ENCODE results near the gene MSL1.

The MSL1 gene

DNA sequence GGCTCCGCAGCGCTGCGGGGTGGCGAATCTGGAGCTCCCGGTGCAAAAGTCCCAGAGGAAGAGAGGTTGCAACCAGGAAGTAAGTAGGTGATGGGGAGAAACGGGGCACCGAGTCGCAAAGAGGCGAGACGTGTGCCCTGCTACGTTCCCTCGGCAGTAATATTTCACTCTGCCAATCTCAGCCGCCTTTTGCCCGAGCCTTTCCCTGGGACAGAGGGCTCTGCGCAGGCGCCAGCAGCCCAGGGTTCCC, 21.4 kb upstream of the MSL1 start, which contains the start of gene NR1D1:
Gene NR1D1, minus strand, starts transcription at position 171 of the 250 bp plus-strand sequence. CDS start 495 bp downstream, outside the sequence.
- no peak for TF ChIP-seq NFIC (IDR thresholded peaks at IDR 0.05)
- no peak for TF ChIP-seq CREB1 (IDR thresholded peaks at IDR 0.05; ENCODE audit: low read depth)
- no peak for TF ChIP-seq ZBTB7A (IDR thresholded peaks at IDR 0.05; ENCODE audit: low read depth)
- TF ChIP-seq TEAD4 (IDR thresholded peaks at IDR 0.05) = no peak
- TF ChIP-seq EP300 (IDR thresholded peaks at IDR 0.05; ENCODE audit: borderline replicate concordance) = no peak
- TF ChIP-seq FOXM1 (IDR thresholded peaks at IDR 0.05; ENCODE audit: borderline replicate concordance, low read depth) = no peak
- TF ChIP-seq CEBPB (IDR thresholded peaks at IDR 0.05) = no peak
- TF ChIP-seq, protein P1, sequence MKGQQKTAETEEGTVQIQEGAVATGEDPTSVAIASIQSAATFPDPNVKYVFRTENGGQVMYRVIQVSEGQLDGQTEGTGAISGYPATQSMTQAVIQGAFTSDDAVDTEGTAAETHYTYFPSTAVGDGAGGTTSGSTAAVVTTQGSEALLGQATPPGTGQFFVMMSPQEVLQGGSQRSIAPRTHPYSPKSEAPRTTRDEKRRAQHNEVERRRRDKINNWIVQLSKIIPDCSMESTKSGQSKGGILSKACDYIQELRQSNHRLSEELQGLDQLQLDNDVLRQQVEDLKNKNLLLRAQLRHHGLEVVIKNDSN (IDR thresholded peaks at IDR 0.05) = no peak
- TF ChIP-seq, protein P2, sequence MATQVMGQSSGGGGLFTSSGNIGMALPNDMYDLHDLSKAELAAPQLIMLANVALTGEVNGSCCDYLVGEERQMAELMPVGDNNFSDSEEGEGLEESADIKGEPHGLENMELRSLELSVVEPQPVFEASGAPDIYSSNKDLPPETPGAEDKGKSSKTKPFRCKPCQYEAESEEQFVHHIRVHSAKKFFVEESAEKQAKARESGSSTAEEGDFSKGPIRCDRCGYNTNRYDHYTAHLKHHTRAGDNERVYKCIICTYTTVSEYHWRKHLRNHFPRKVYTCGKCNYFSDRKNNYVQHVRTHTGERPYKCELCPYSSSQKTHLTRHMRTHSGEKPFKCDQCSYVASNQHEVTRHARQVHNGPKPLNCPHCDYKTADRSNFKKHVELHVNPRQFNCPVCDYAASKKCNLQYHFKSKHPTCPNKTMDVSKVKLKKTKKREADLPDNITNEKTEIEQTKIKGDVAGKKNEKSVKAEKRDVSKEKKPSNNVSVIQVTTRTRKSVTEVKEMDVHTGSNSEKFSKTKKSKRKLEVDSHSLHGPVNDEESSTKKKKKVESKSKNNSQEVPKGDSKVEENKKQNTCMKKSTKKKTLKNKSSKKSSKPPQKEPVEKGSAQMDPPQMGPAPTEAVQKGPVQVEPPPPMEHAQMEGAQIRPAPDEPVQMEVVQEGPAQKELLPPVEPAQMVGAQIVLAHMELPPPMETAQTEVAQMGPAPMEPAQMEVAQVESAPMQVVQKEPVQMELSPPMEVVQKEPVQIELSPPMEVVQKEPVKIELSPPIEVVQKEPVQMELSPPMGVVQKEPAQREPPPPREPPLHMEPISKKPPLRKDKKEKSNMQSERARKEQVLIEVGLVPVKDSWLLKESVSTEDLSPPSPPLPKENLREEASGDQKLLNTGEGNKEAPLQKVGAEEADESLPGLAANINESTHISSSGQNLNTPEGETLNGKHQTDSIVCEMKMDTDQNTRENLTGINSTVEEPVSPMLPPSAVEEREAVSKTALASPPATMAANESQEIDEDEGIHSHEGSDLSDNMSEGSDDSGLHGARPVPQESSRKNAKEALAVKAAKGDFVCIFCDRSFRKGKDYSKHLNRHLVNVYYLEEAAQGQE (IDR thresholded peaks at IDR 0.05; ENCODE audit: low read depth) = no peak
- TF ChIP-seq TAF1 (IDR thresholded peaks at IDR 0.05; ENCODE audit: low read depth) = no peak
- no peak for TF ChIP-seq EGR1 (IDR thresholded peaks at IDR 0.05)
- no peak for TF ChIP-seq TCF12 (IDR thresholded peaks at IDR 0.05; ENCODE audit: low read depth)
- TF ChIP-seq, protein P3, sequence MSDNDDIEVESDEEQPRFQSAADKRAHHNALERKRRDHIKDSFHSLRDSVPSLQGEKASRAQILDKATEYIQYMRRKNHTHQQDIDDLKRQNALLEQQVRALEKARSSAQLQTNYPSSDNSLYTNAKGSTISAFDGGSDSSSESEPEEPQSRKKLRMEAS (IDR thresholded peaks at IDR 0.05) = no peak
- TF ChIP-seq RAD21 (IDR thresholded peaks at IDR 0.05; ENCODE audit: low read depth) = no peak
- no peak for TF ChIP-seq YY1 (IDR thresholded peaks at IDR 0.05; ENCODE audit: low read depth)

DNA sequence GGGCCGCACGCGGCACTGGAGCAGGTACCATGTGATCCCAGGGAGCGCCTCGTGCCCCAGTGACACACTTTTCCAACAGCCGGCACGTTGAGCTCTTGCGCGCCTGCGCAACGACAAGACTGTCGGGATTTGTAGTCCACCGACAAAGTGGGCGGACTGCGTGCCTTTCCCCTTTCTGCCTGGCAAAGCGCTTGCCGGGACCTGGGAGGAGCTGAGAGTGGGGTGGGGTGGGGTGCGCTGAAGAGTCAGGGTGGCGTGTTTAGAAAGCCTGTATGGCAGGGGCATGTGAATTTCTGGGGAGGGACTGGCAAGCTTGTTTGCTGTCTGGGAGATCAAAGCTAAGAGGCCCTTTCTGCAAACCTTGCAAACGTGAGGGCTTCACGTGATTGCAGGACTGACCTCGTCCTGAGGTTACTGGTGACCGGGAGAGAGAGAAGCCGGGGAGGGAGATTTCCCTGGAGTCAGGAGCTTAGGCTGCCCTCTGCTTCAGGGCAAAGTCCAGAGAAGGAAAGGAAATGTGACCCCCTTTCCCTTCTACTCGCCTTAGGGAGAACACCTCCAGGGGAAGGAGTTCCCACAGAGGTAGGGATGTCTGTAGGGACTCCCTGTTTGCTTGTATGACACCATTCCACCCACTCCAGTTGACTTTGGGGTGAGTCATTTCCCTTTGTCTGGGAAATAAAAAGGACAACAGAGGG, 21.0 kb upstream of the MSL1 start:
- TF ChIP-seq TEAD4 (IDR thresholded peaks at IDR 0.05) = peak; percentile 28; the same call in 1 of the 2 replicates
- no peak for TF ChIP-seq YY1 (IDR thresholded peaks at IDR 0.05; ENCODE audit: low read depth)
- TF ChIP-seq, protein P2 (IDR thresholded peaks at IDR 0.05; ENCODE audit: low read depth) = no peak
- TF ChIP-seq, protein P1 (IDR thresholded peaks at IDR 0.05) = peak; percentile 93
- no peak; the same call in 1 of the 2 replicates for TF ChIP-seq CEBPB (IDR thresholded peaks at IDR 0.05)
- no peak for TF ChIP-seq RAD21 (IDR thresholded peaks at IDR 0.05; ENCODE audit: low read depth)
- TF ChIP-seq NFIC (IDR thresholded peaks at IDR 0.05) = no peak
- TF ChIP-seq, protein P3 (IDR thresholded peaks at IDR 0.05) = peak; percentile 100
- peak; percentile 37; the same call in 1 of the 2 replicates for TF ChIP-seq TAF1 (IDR thresholded peaks at IDR 0.05; ENCODE audit: low read depth)
- TF ChIP-seq TCF12 (IDR thresholded peaks at IDR 0.05; ENCODE audit: low read depth) = peak; percentile 43; the same call in 1 of the 2 replicates

DNA sequence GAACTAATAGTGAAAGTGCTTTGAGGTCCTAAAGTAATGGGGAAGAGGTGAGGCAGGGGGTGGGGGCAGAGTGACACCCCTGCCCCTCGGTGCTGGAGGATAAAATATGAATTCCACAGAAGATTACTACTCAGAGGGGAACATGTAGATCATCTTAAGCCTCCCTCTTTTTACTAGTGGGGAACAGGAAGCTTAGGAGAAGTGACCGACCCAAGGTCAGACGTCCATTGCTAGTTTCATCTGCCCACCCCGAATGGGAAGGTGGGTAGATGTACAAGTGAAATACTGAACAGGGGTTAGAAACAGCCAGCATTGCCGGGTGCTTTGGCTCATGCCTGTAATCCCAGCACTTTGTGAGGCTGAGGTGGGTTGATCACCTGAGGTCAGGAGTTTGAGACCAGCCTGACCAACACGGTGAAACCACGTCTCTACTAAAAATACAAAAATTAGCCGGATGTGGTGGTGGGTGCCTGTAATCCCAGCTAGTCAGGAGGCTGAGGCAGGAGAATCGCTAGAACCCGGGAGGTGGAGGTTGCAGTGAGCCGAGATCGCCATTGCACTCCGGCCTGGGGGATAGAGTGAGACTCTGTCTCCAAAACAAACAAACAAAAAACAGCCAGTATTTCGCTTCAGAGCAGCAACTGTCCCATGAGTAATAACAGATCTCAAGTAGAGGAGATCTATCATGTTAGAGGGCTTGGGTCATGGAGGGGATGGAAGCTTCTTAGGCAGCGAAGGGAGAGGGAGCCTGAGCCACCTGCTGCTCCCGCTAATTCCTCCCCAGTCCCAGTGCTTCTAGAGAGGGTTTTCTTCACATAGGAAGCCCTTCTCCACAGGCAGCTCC, 20.2 kb upstream of the MSL1 start:
- TF ChIP-seq FOXM1 (IDR thresholded peaks at IDR 0.05; ENCODE audit: borderline replicate concordance, low read depth) = no peak
- TF ChIP-seq NFIC (IDR thresholded peaks at IDR 0.05) = no peak
- TF ChIP-seq, protein P2 (IDR thresholded peaks at IDR 0.05; ENCODE audit: low read depth) = no peak
- no peak for TF ChIP-seq CEBPB (IDR thresholded peaks at IDR 0.05)
- no peak for TF ChIP-seq YY1 (IDR thresholded peaks at IDR 0.05; ENCODE audit: low read depth)
- TF ChIP-seq TAF1 (IDR thresholded peaks at IDR 0.05; ENCODE audit: low read depth) = no peak
- TF ChIP-seq ZBTB7A (IDR thresholded peaks at IDR 0.05; ENCODE audit: low read depth) = no peak
- no peak for TF ChIP-seq TEAD4 (IDR thresholded peaks at IDR 0.05)
- TF ChIP-seq, protein P1 (IDR thresholded peaks at IDR 0.05) = no peak
- no peak for TF ChIP-seq CREB1 (IDR thresholded peaks at IDR 0.05; ENCODE audit: low read depth)
- no peak for TF ChIP-seq EGR1 (IDR thresholded peaks at IDR 0.05)
- no peak for TF ChIP-seq TCF12 (IDR thresholded peaks at IDR 0.05; ENCODE audit: low read depth)
- TF ChIP-seq RAD21 (IDR thresholded peaks at IDR 0.05; ENCODE audit: low read depth) = no peak
- TF ChIP-seq EP300 (IDR thresholded peaks at IDR 0.05; ENCODE audit: borderline replicate concordance) = no peak
- TF ChIP-seq, protein P3 (IDR thresholded peaks at IDR 0.05) = no peak
